Activated CD4-positive, alpha-beta T cell treated with anti-CD3 and anti-CD28 coated beads for 36 hours (primary cell): ENCODE data around the gene SYNE3. TPM values are rescaled to one million over a fixed set of nuclear protein-coding genes. Genes with fewer than 3 reads are reported as not detected.

Experiments used
- ATAC-seq: fragments of 200-7000 bp; cut with Tn5 transposase; one replicate; pipeline ENCODE4 v1.10.0; 2021; ENCODE audit warnings: mild to moderate bottlenecking, moderate library complexity
- CTCF ChIA-PET: fragments of 350-600 bp; sonication (Branson Sonifier 250); formaldehyde crosslinking; loops from one replicate; lab custom pipeline; 2021; ENCODE audit warnings: antibody characterized with exemption; lab: Charles Lee
- POLR2A ChIA-PET: fragments of 350-600 bp; sonication (Branson Sonifier 250); formaldehyde crosslinking; loops from one replicate; lab custom pipeline; 2021; ENCODE audit warnings: antibody characterized with exemption, inconsistent platforms; lab: Charles Lee
- DNase-seq: peaks from one replicate; pipeline ENCODE4 v3.0.0-alpha.2; 2020
- H3K27ac Mint-ChIP-seq: one replicate; pipeline ENCODE4 v1.8.0; 2021; ENCODE audit warnings: mixed read lengths
- H3K27me3 Mint-ChIP-seq: one replicate; pipeline ENCODE4 v1.8.0; 2021; ENCODE audit warnings: mixed read lengths
- H3K36me3 Mint-ChIP-seq: one replicate; pipeline ENCODE4 v1.8.0; 2021; ENCODE audit warnings: low read depth, mixed read lengths
- H3K4me1 Mint-ChIP-seq: one replicate; pipeline ENCODE4 v1.8.0; 2021; ENCODE audit warnings: mixed read lengths
- H3K4me3 Mint-ChIP-seq: one replicate; pipeline ENCODE4 v1.8.0; 2021; ENCODE audit warnings: mild to moderate bottlenecking, moderate library complexity, mixed read lengths
- H3K9me3 Mint-ChIP-seq: one replicate; pipeline ENCODE4 v1.8.0; 2021; ENCODE audit warnings: low read depth, mixed read lengths
- intact Hi-C, 2 experiments: fragments of 100-400 bp; cut with DNase I in 1 of 2; cut with micrococcal nuclease in 1 of 2; formaldehyde crosslinking; loops; one replicate each; pipeline versions ENCODE4 v1.14.2 to v1.15.1; 2022 to 2024; cut with DNase I, micrococcal nuclease
- total RNA-seq, 2 experiments: library from RNA; stranded (reverse); gene quantifications; one replicate each; pipeline ENCODE4 v1.2.3, GENCODE V29; 2021

The SYNE3 gene
- total RNA-seq, 2 experiments from 2014 or later: 27.3 to 34.2 TPM

GRCh38 chr14:95531969-95532368 lies 15.5 kb upstream of the SYNE3 start:
- POLR2A ChIA-PET: interaction anchor here (1.0 kb wide), 1 partner anchor 9 kb away, joined by 3 read pairs; no protein-coding TSS in a partner anchor
- DNase-seq (no peak), ATAC-seq (no peak)
- H3K4me3 Mint-ChIP-seq: peak overlapping the region; percentile 93
- CTCF ChIA-PET: interaction anchor here (0.6 to 1.8 kb wide), 8 partner anchors 9 to 667 kb away, joined by 3 to 8 read pairs (median 4); no protein-coding TSS in a partner anchor
- H3K36me3 Mint-ChIP-seq: peaks cover 37% of the 10 kb centered on the region
- H3K9me3 Mint-ChIP-seq: no peaks in the 10 kb centered on the region
- H3K4me1 Mint-ChIP-seq: peaks cover 59% of the 10 kb centered on the region
- no peaks in the 10 kb centered on the region for H3K27me3 Mint-ChIP-seq
- H3K27ac Mint-ChIP-seq: peak overlapping the region; percentile 94
- intact Hi-C loops: loop anchor here (5.0 to 10.0 kb wide), 5 partner anchors 35 to 1450 kb away; partner anchors contain the start of genes CLMN (in 1 of the 2), DDX24 (in 1 of the 2), DICER1 (in 1 of the 2) and IFI27L1 (in 1 of the 2)

GRCh38 chr14:95531473-95531872 lies 15.0 kb upstream of the SYNE3 start:
- H3K27ac Mint-ChIP-seq: peak overlapping the region; percentile 67
- DNase-seq (no peak), ATAC-seq (no peak)
- no peak overlapping the region for H3K4me3 Mint-ChIP-seq
- peaks cover 37% of the 10 kb centered on the region for H3K36me3 Mint-ChIP-seq
- ChIA-PET CTCF (interaction anchor here (0.6 to 1.8 kb wide), 9 partner anchors 9 to 565 kb away, joined by 3 to 8 read pairs (median 3); no protein-coding TSS in a partner anchor), POLR2A (interaction anchor here (1.0 kb wide), 1 partner anchor 8 kb away, joined by 3 read pairs; no protein-coding TSS in a partner anchor)
- intact Hi-C loops: loop anchor here (5.0 to 10.0 kb wide), 5 partner anchors 34 to 1449 kb away; partner anchors contain the start of genes CLMN (in 1 of the 2), DDX24 (in 1 of the 2), DICER1 (in 1 of the 2) and IFI27L1 (in 1 of the 2)
- no peaks in the 10 kb centered on the region for H3K9me3 Mint-ChIP-seq
- peaks cover 57% of the 10 kb centered on the region for H3K4me1 Mint-ChIP-seq
- H3K27me3 Mint-ChIP-seq: no peaks in the 10 kb centered on the region

- Mint-ChIP-seq H3K4me3 (no peak overlapping the region), H3K4me1 (peaks cover 57% of the 10 kb centered on the region), H3K36me3 (peaks cover 37% of the 10 kb centered on the region), H3K27me3 (no peaks in the 10 kb centered on the region), H3K9me3 (no peaks in the 10 kb centered on the region), H3K27ac (peak overlapping the region; percentile 66)
- POLR2A ChIA-PET: no interaction called here
- CTCF ChIA-PET: interaction anchor here (0.7 to 1.8 kb wide), 4 partner anchors 8 to 89 kb away, joined by 3 to 6 read pairs (median 4); no protein-coding TSS in a partner anchor
- DNase-seq (no peak), ATAC-seq (no peak)
- intact Hi-C loops: loop anchor here (5.0 to 10.0 kb wide), 5 partner anchors 33 to 1448 kb away; partner anchors contain the start of genes CLMN (in 1 of the 2), DDX24 (in 1 of the 2), DICER1 (in 1 of the 2) and IFI27L1 (in 1 of the 2)
Measured at GRCh38 chr14:95530473-95531276, 14.2 kb upstream of the SYNE3 start.

- Mint-ChIP-seq H3K4me3 (no peak overlapping the region), H3K27ac (peak overlapping the region; percentile 47), H3K36me3 (peaks cover 37% of the 10 kb centered on the region), H3K27me3 (no peaks in the 10 kb centered on the region), H3K9me3 (no peaks in the 10 kb centered on the region), H3K4me1 (peaks cover 69% of the 10 kb centered on the region)
- ChIA-PET CTCF (interaction anchor here (1.1 to 4.6 kb wide), 5 partner anchors 9 to 86 kb away, joined by 3 to 88 read pairs (median 6); no protein-coding TSS in a partner anchor), POLR2A (no interaction called here)
- no peak for ATAC-seq
- no peak for DNase-seq
- intact Hi-C loops: loop anchor here in 1 of 2 experiments (10.0 kb wide), 1 partner anchor 1574 kb away; no protein-coding TSS in a partner anchor
Measured at GRCh38 chr14:95529216-95529615, 12.8 kb upstream of the SYNE3 start.

GRCh38 chr14:95527387-95528002 lies 11.0 kb upstream of the SYNE3 start:
- Mint-ChIP-seq H3K27me3 (no peaks in the 10 kb centered on the region), H3K36me3 (peaks cover 25% of the 10 kb centered on the region), H3K4me1 (peaks cover 81% of the 10 kb centered on the region), H3K4me3 (no peak overlapping the region), H3K9me3 (no peaks in the 10 kb centered on the region), H3K27ac (peak overlapping the region; percentile 90)
- DNase-seq (peak; percentile 76), ATAC-seq (no peak)
- CTCF ChIA-PET: interaction anchor here (0.6 to 4.6 kb wide), 23 partner anchors 8 to 95 kb away, joined by 3 to 88 read pairs (median 6); partner anchors contain the start of genes GLRX5 and SYNE3
- POLR2A ChIA-PET: interaction anchor here (0.6 to 1.4 kb wide), 5 partner anchors 17 to 511 kb away, joined by 3 to 7 read pairs (median 5); no protein-coding TSS in a partner anchor
- intact Hi-C loops: loop anchor here (1.0 to 10.0 kb wide), 4 partner anchors 11 to 1573 kb away; partner anchors contain the start of gene SYNE3 (in 2 of the 2)

GRCh38 chr14:95526483-95527386 lies 10.3 kb upstream of the SYNE3 start:
- Mint-ChIP-seq H3K4me3 (no peak overlapping the region), H3K27ac (peak overlapping the region; percentile 90), H3K27me3 (no peaks in the 10 kb centered on the region), H3K9me3 (no peaks in the 10 kb centered on the region), H3K4me1 (peaks cover 82% of the 10 kb centered on the region), H3K36me3 (peaks cover 18% of the 10 kb centered on the region)
- intact Hi-C loops: loop anchor here (1.0 to 10.0 kb wide), 4 partner anchors 10 to 1572 kb away; partner anchors contain the start of gene SYNE3 (in 2 of the 2)
- DNase-seq (no peak), ATAC-seq (no peak)
- POLR2A ChIA-PET: interaction anchor here (0.8 to 1.4 kb wide), 4 partner anchors 16 to 84 kb away, joined by 3 to 7 read pairs (median 4); no protein-coding TSS in a partner anchor
- CTCF ChIA-PET: interaction anchor here (0.6 to 4.6 kb wide), 23 partner anchors 9 to 95 kb away, joined by 3 to 88 read pairs (median 6); partner anchors contain the start of genes GLRX5 and SYNE3

GRCh38 chr14:95525999-95526398 lies 9.5 kb upstream of the SYNE3 start:
- Mint-ChIP-seq H3K36me3 (peaks cover 13% of the 10 kb centered on the region), H3K9me3 (no peaks in the 10 kb centered on the region), H3K27me3 (no peaks in the 10 kb centered on the region), H3K27ac (peak overlapping the region; percentile 90), H3K4me3 (no peak overlapping the region), H3K4me1 (peaks cover 79% of the 10 kb centered on the region)
- CTCF ChIA-PET: interaction anchor here (0.6 to 4.6 kb wide), 11 partner anchors 8 to 207 kb away, joined by 3 to 88 read pairs (median 12); partner anchors contain the start of gene GLRX5
- POLR2A ChIA-PET: interaction anchor here (1.4 kb wide), 1 partner anchor 84 kb away, joined by 7 read pairs; no protein-coding TSS in a partner anchor
- no peak for ATAC-seq
- no peak for DNase-seq
- intact Hi-C loops: loop anchor here in 1 of 2 experiments (10.0 kb wide), 1 partner anchor 1571 kb away; no protein-coding TSS in a partner anchor

- H3K4me3 Mint-ChIP-seq: peak overlapping the region; percentile 74
Measured at GRCh38 chr14:95524706-95525512, 8.5 kb upstream of the SYNE3 start.

More at GRCh38 chr14:95524706-95525512, 8.5 kb upstream of the SYNE3 start:
- no peak for DNase-seq
- no peak for ATAC-seq
- no peaks in the 10 kb centered on the region for H3K9me3 Mint-ChIP-seq
- intact Hi-C loops: loop anchor here (5.0 to 10.0 kb wide), 2 partner anchors 1548 to 1570 kb away; partner anchors contain the start of gene ASB2 (in 1 of the 2)
- H3K27me3 Mint-ChIP-seq: no peaks in the 10 kb centered on the region
- POLR2A ChIA-PET: interaction anchor here (2.4 kb wide), 1 partner anchor 9 kb away, joined by 30 read pairs; the partner anchor contains the start of gene GLRX5
- peaks cover 4% of the 10 kb centered on the region for H3K36me3 Mint-ChIP-seq
- CTCF ChIA-PET: interaction anchor here (0.7 to 3.0 kb wide), 6 partner anchors 9 to 83 kb away, joined by 3 to 17 read pairs (median 7); partner anchors contain the start of gene GLRX5
- peaks cover 75% of the 10 kb centered on the region for H3K4me1 Mint-ChIP-seq
- H3K27ac Mint-ChIP-seq: peak overlapping the region; percentile 94
